K562 (cell line): ENCODE data around the gene MLF1. TPM values are rescaled to one million over a fixed set of nuclear protein-coding genes. Genes with fewer than 3 reads are reported as not detected.

Experiments used
- CREB3L1 ChIP-seq: fragments of 450-650 bp; IDR thresholded peaks from 2 replicates; pipeline ENCODE4 v1.6.1; 2014; ENCODE audit warnings: low read depth, mild to moderate bottlenecking, moderate library complexity, borderline replicate concordance
- DMBX1 ChIP-seq: fragments of 250-450 bp; sonication (Bioruptor Pico); IDR thresholded peaks from 2 replicates; pipeline ENCODE4 v1.8.0; 2022; ENCODE audit warnings: inconsistent platforms, mild to moderate bottlenecking, moderate library complexity, borderline replicate concordance
- JUNB ChIP-seq: fragments of 450-650 bp; formaldehyde crosslinking; conservative IDR thresholded peaks from 2 replicates; pipeline ENCODE4 v1.4.0; 2020; ENCODE audit warnings: mild to moderate bottlenecking
- MAFG ChIP-seq: fragments of 450-650 bp; conservative IDR thresholded peaks from 2 replicates; pipeline ENCODE4 v1.6.1; 2016; ENCODE audit warnings: missing genetic modification characterization, missing compliant biosample characterization
- NR3C1 ChIP-seq: sonication (generic); formaldehyde crosslinking; IDR thresholded peaks from 2 replicates; pipeline ENCODE4 v1.8.1; 2022; ENCODE audit warnings: missing genetic modification reagents
- PCBP2 ChIP-seq: fragments of 200-400 bp; formaldehyde crosslinking; IDR thresholded peaks from 2 replicates; pipeline ENCODE4 v1.6.1; 2018; ENCODE audit warnings: low read length, low read depth, mild to moderate bottlenecking, moderate library complexity; ENCODE audit not compliant: poor library complexity, severe bottlenecking
- POLR2AphosphoS2 ChIP-seq: IDR thresholded peaks from 2 replicates; pipeline ENCODE4 v1.6.1; 2012; ENCODE audit warnings: low read length, improper control_type of control experiment
- RAD21 ChIP-seq, 2 experiments: fragments of 250-450 bp in 1 of 2; fragments of 450-650 bp in 1 of 2; sonication (Bioruptor Pico) in 1 of 2; formaldehyde crosslinking in 1 of 2; IDR thresholded peaks in 1 of 2; conservative IDR thresholded peaks in 1 of 2; 2 replicates each; pipeline versions ENCODE4 v1.4.0 to v1.8.0; 2020 to 2022; ENCODE audit warnings: mild to moderate bottlenecking in 2 of 2, moderate library complexity in 1 of 2
- RERE ChIP-seq: sonication (generic); formaldehyde crosslinking; IDR thresholded peaks from 2 replicates; pipeline ENCODE4 v1.8.0; 2023; ENCODE audit warnings: missing genetic modification reagents, mild to moderate bottlenecking, borderline replicate concordance
- TFAM ChIP-seq: fragments of 250-450 bp; sonication (Bioruptor Pico); conservative IDR thresholded peaks from 2 replicates; pipeline ENCODE4 v1.5.0; 2021; ENCODE audit warnings: mild to moderate bottlenecking, moderate library complexity
- THAP7 ChIP-seq: fragments of 250-450 bp; sonication (Bioruptor Pico); IDR thresholded peaks from 2 replicates; pipeline ENCODE4 v1.5.0; 2021
- XRCC5 ChIP-seq: fragments of 200-400 bp; formaldehyde crosslinking; IDR thresholded peaks from 2 replicates; pipeline ENCODE4 v1.6.1; 2017; ENCODE audit warnings: low read depth, mild to moderate bottlenecking, low read length
- ZBTB17 ChIP-seq: fragments of 450-650 bp; formaldehyde crosslinking; IDR thresholded peaks from 2 replicates; pipeline ENCODE4 v1.4.0; 2020; ENCODE audit warnings: mild to moderate bottlenecking
- ZFP36 ChIP-seq: fragments of 150-350 bp; IDR thresholded peaks from 2 replicates; pipeline ENCODE4 v1.6.1; 2018; ENCODE audit warnings: low read length, low read depth; ENCODE audit not compliant: partially characterized antibody
- ZNF165 ChIP-seq: fragments of 250-450 bp; sonication (Bioruptor Pico); IDR thresholded peaks from 2 replicates; pipeline ENCODE4 v1.4.0; 2020; ENCODE audit warnings: borderline replicate concordance
- ZNF282 ChIP-seq: sonication (generic); formaldehyde crosslinking; IDR thresholded peaks from 2 replicates; pipeline ENCODE4 v1.8.1; 2023; ENCODE audit warnings: missing genetic modification reagents
- ZNF436 ChIP-seq: fragments of 250-450, 450-650 bp; sonication (Bioruptor Pico); formaldehyde crosslinking; IDR thresholded peaks from 2 replicates; pipeline ENCODE4 v1.7.0; 2020; ENCODE audit warnings: mild to moderate bottlenecking
- ZNF57 ChIP-seq: fragments of 450-650 bp; formaldehyde crosslinking; IDR thresholded peaks from 2 replicates; pipeline ENCODE4 v1.4.0; 2020; ENCODE audit warnings: mild to moderate bottlenecking, moderate library complexity
- polyA plus RNA-seq, 8 experiments: library from polyadenylated mRNA; depleted of rRNA in 4 of 8; stranded (reverse) in 5 of 8; unstranded in 3 of 8; fragments of >200 nt; fragmentation: Nextera tagmentation in 2 of 8; fragmentation: Illumina TruSeq in 1 of 8; extraction: Ambion mirVana in 2 of 8; extraction: Trizol in 1 of 8; gene quantifications; 2 replicates each; pipeline versions ENCODE4 v1.2.1 to v1.2.3, GENCODE V29; 2011 to 2014; ENCODE audit warnings: inconsistent platforms in 1 of 8, missing spikeins in 1 of 8
- total RNA-seq, 7 experiments: library from RNA; depleted of rRNA in 6 of 7; stranded (reverse); fragments of >200 nt in 6 of 7; fragmentation: Illumina TruSeq in 2 of 7; extraction: Trizol in 2 of 7; gene quantifications; 2 replicates each; pipeline versions ENCODE4 v1.2.1 to v1.2.3, GENCODE V29; 2011 to 2021; ENCODE audit warnings: low replicate concordance in 1 of 7
- TF ChIP-seq, protein P1 (sequence below): fragments of 250-450 bp; sonication (Bioruptor Pico); IDR thresholded peaks from 2 replicates; pipeline ENCODE4 v1.8.0; 2021; ENCODE audit warnings: moderate library complexity, mild to moderate bottlenecking, inconsistent platforms

MLF1 gene
- total and polyA plus RNA-seq, 9 of the 15 experiments (the other 6 are each of a cell fraction or from before 2014, with no cell fraction given) = 20.4 to 71.0 (median 27.1) TPM

DNA sequence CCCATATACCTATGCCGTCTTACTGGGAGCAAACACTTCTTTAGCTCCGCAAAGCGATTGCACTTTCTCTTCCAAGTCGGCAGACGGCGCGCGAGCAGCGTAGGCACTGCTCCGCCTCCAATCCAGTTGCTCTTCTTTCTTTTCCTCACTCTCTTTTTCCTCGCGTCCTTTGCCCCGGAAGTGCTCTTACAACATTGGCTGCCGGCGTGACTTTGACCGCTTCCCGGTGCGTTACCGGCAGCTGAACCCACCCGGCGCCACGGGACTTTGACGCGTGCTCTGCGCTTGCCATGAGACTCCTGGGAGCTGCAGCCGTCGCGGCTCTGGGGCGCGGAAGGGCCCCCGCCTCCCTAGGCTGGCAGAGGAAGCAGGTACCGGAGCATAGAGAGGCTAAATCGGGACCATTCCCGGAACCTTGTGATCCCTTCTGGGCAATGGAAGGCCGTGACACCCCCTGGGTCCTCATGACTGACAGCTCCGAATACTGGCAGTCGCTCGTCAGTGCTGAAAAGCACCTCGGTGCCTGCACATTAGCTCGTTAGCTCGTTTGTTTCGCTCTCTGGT, 73.4 kb downstream of the MLF1 start, which contains the start of gene GFM1 (continued):
- TF ChIP-seq RERE (no peak), ZNF165 (CRISPR knock-in tag) (no peak), THAP7 (CRISPR knock-in tag) (no peak), MAFG (tag) (no peak), ZNF57 (no peak), ZNF436 (CRISPR knock-in tag) (no peak), JUNB (CRISPR knock-in tag) (no peak), CREB3L1 (peak; percentile 74; the same call in 1 of the 2 replicates), TFAM (no peak), POLR2AphosphoS2 (no peak), XRCC5 (peak; percentile 48; the same call in 1 of the 2 replicates), ZBTB17 (CRISPR knock-in tag) (peak; percentile 76; the same call in 1 of the 2 replicates), PCBP2 (no peak), ZNF282 (no peak), ZFP36 (no peak), DMBX1 (CRISPR knock-in tag) (0 out of 2 replicates have a peak, but pooled peaks have one; percentile 48), NR3C1 (no peak), RAD21 (CRISPR knock-in tag; conservative IDR thresholded peaks at IDR 0.05 in 1 of 2, IDR thresholded peaks at IDR 0.05 in 1 of 2) (peak; percentile 48 to 62)
- TF ChIP-seq, protein P1, sequence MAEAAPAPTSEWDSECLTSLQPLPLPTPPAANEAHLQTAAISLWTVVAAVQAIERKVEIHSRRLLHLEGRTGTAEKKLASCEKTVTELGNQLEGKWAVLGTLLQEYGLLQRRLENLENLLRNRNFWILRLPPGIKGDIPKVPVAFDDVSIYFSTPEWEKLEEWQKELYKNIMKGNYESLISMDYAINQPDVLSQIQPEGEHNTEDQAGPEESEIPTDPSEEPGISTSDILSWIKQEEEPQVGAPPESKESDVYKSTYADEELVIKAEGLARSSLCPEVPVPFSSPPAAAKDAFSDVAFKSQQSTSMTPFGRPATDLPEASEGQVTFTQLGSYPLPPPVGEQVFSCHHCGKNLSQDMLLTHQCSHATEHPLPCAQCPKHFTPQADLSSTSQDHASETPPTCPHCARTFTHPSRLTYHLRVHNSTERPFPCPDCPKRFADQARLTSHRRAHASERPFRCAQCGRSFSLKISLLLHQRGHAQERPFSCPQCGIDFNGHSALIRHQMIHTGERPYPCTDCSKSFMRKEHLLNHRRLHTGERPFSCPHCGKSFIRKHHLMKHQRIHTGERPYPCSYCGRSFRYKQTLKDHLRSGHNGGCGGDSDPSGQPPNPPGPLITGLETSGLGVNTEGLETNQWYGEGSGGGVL = no peak
